Erythroblast (primary cell): ENCODE results near the gene MAP2K6.

Source experiments
- DNase-seq, 2 experiments: peaks; one replicate each; lab custom pipeline; 2025; lab: John Stamatoyannopoulos, UW
- GATA1 ChIP-seq: IDR thresholded peaks from 2 replicates; pipeline ENCODE4 v1.6.1; 2011; ENCODE audit warnings: low read depth, mild to moderate bottlenecking, control low read depth, low read length, moderate library complexity
- POLR2A ChIP-seq: IDR thresholded peaks from 2 replicates; pipeline ENCODE4 v1.6.1; 2011; ENCODE audit warnings: mild to moderate bottlenecking, low read length

Gene MAP2K6

GRCh38 chr17:69454051-69454450, 39.6 kb downstream of the MAP2K6 start:
- TF ChIP-seq POLR2A (no peak), GATA1 (no peak)
- no peak for DNase-seq

- no peak for TF ChIP-seq POLR2A
- no peak for TF ChIP-seq GATA1
Measured at GRCh38 chr17:69455040-69455439, 40.5 kb downstream of the MAP2K6 start.

GRCh38 chr17:69457603-69458002, 43.1 kb downstream of the MAP2K6 start:
- DNase-seq: no peak
- no peak for TF ChIP-seq GATA1
- TF ChIP-seq POLR2A: no peak

More at GRCh38 chr17:69455040-69455439, 40.5 kb downstream of the MAP2K6 start:
- DNase-seq: no peak

- no peak for DNase-seq
- no peak for TF ChIP-seq POLR2A
- TF ChIP-seq GATA1: no peak
Measured at GRCh38 chr17:69460963-69461922, 46.7 kb downstream of the MAP2K6 start.

- no peak for DNase-seq
Measured at GRCh38 chr17:69461951-69462369, 47.5 kb downstream of the MAP2K6 start.

GRCh38 chr17:69462882-69463281, 48.4 kb downstream of the MAP2K6 start:
- TF ChIP-seq GATA1: no peak
- no peak for TF ChIP-seq POLR2A
- no peak for DNase-seq

More at GRCh38 chr17:69461951-69462369, 47.5 kb downstream of the MAP2K6 start:
- TF ChIP-seq GATA1: no peak
- TF ChIP-seq POLR2A: no peak

GRCh38 chr17:69466451-69466850, 52.0 kb downstream of the MAP2K6 start:
- no peak for DNase-seq
- no peak for TF ChIP-seq GATA1
- no peak for TF ChIP-seq POLR2A

- TF ChIP-seq GATA1 (no peak), POLR2A (no peak)
- no peak for DNase-seq
Measured at GRCh38 chr17:69466905-69467667, 52.6 kb downstream of the MAP2K6 start.

- DNase-seq: no peak
- TF ChIP-seq GATA1 (no peak), POLR2A (no peak)
Measured at GRCh38 chr17:69468207-69468606, 53.7 kb downstream of the MAP2K6 start.

- no peak for TF ChIP-seq GATA1
- TF ChIP-seq POLR2A: no peak
- DNase-seq: no peak
Measured at GRCh38 chr17:69470702-69471101, 56.2 kb downstream of the MAP2K6 start.

GRCh38 chr17:69471406-69471805, 56.9 kb downstream of the MAP2K6 start:
- TF ChIP-seq GATA1 (no peak), POLR2A (no peak)
- no peak for DNase-seq

GRCh38 chr17:69473841-69474831, 59.6 kb downstream of the MAP2K6 start:
- DNase-seq: no peak
- TF ChIP-seq GATA1 (no peak), POLR2A (no peak)

- no peak for DNase-seq
- TF ChIP-seq POLR2A: no peak
- no peak for TF ChIP-seq GATA1
Measured at GRCh38 chr17:69477204-69477902, 62.9 kb downstream of the MAP2K6 start.
